Measurements from ENCODE around the gene HSPB6.

GRCh38 chr19:35797663-35798062 is 40.8 kb upstream of the HSPB6 start:
- no peak for TF ChIP-seq CTCF (IDR thresholded peaks at IDR 0.05; ENCODE audit: borderline replicate concordance, extremely low read depth, low read length, poor library complexity, severe bottlenecking)
- no peak for TF ChIP-seq EZH2 (IDR thresholded peaks at IDR 0.05; ENCODE audit: borderline replicate concordance, low read depth, low read length, severe bottlenecking)

Data from DND-41 (cell line).